ENCODE measurements around the gene C16orf90. TPM values are rescaled to one million over a fixed set of nuclear protein-coding genes. Genes with fewer than 3 reads are reported as not detected.

C16orf90 gene
- total RNA-seq, 1 experiment from 2014 or later, result not detected

DNA sequence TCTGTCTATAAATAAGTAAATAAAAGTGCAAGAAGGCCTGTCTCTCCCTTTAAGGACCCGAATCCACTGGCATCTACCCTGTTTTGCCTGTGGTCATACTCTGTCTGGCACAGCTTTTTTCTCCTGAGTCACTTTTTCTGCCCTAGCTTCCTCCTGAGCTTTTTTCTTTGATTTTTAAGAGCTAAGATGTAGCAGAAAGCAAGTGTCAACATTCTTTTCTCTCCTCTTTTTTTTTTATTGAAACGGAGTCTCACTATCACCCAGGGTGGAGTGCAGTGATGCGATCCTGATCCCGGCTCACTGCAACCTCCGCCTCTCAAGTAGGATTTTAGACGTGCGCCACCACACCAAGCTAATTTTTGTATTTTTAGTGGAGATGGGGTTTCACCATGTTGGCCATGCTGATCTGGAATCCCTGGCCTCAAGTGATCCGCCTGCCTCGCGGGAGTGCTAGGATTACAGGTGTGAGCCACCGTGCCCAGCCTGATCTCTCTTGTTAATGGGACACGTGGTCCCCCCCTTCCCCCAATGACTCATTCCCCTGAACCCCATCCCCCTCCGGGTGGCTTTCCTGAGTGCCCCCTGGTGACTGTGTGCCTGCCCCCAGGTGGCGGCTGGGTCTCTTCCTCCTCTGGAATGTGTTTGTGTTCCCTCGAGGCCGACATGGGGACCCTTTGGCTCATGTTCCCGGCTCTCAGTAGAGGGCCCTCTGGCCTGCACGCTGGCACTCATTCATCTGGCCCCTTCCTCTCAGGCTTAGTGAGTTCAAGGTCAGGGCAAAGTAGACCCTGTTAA lies 14.2 kb downstream of the C16orf90 start:
- POLR2A ChIA-PET (ENCODE audit: unreplicated experiment), result no interaction called here
- Histone ChIP-seq H3K9me2 (replicated peaks; ENCODE audit: low read length) (no peaks in the 10 kb centered on the region), H3K4me3 (ENCODE audit: low read length) (no peak overlapping the region), H3K4me2 (ENCODE audit: low read length) (no peak overlapping the region), H3K4me1 (ENCODE audit: insufficient read depth, low read length) (no peaks in the 10 kb centered on the region), H3K79me2 (ENCODE audit: low read length) (0 out of 2 replicates have a peak, but pooled peaks cover 3% of the 10 kb centered on the region), H3K27me3 (ENCODE audit: low read length) (no peaks in the 10 kb centered on the region), H4K20me1 (ENCODE audit: low read length) (no peaks in the 10 kb centered on the region), H3K9ac (ENCODE audit: low read length) (no peak overlapping the region), H3K36me3 (ENCODE audit: low read depth, low read length) (no peaks in the 10 kb centered on the region; the same call in 1 of the 2 replicates), H3K27ac (ENCODE audit: low read length) (no peak overlapping the region), H2AFZ (ENCODE audit: low read length) (no peak overlapping the region), H3K9me3 (ENCODE audit: low read length) (no peaks in the 10 kb centered on the region), H3F3A (ENCODE audit: low read length, unreplicated experiment) (no peaks in the 10 kb centered on the region)
- DNase-seq (no peak), ATAC-seq (no peak)
- TF ChIP-seq, protein P1, sequence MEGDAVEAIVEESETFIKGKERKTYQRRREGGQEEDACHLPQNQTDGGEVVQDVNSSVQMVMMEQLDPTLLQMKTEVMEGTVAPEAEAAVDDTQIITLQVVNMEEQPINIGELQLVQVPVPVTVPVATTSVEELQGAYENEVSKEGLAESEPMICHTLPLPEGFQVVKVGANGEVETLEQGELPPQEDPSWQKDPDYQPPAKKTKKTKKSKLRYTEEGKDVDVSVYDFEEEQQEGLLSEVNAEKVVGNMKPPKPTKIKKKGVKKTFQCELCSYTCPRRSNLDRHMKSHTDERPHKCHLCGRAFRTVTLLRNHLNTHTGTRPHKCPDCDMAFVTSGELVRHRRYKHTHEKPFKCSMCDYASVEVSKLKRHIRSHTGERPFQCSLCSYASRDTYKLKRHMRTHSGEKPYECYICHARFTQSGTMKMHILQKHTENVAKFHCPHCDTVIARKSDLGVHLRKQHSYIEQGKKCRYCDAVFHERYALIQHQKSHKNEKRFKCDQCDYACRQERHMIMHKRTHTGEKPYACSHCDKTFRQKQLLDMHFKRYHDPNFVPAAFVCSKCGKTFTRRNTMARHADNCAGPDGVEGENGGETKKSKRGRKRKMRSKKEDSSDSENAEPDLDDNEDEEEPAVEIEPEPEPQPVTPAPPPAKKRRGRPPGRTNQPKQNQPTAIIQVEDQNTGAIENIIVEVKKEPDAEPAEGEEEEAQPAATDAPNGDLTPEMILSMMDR (conservative IDR thresholded peaks at IDR 0.05; ENCODE audit: low read depth, low read length), result no peak
- no peak for TF ChIP-seq EZH2 (IDR thresholded peaks at IDR 0.05; ENCODE audit: low read length, unreplicated experiment)
- TF ChIP-seq EZH2phosphoT487 (IDR thresholded peaks at IDR 0.05; ENCODE audit: borderline replicate concordance, low read length), result no peak
- CTCF ChIA-PET, result no interaction called here
- intact Hi-C loops (cut with micrococcal nuclease), result no loop called here
- BruUV-seq (replicated peaks), result no TSS peak

DNA sequence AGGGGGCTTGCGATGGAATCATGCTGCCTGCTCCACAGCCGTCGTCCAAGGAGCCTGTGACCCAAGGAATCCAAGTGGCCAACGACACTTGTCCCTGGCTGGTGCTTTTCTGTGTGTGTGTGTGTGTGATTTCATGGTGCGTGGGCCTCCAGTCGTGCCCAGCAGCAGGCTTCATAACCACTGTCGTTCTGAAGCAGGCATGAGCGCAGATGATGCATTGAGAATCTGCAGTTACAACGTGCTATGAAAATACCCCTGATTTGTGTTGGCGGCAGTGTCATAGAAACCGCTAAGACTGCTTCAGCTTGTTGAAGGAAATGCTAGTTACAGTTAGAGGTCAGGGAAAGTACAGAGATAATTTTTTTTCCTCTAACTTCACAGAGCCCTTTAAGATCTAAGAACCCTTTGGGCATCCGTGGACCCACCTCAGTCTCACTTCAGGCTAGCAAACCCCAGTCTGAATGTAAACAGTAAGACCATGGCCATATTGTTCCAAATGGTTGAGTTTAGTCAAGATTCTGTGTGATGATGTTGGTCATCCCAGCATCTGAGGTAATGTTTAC lies 15.6 kb downstream of the C16orf90 start:
- no peak for DNase-seq
- H3K36me3 ChIP-seq (ENCODE audit: low read depth, low read length), result no peaks in the 10 kb centered on the region; the same call in 1 of the 2 replicates
- ChIA-PET POLR2A (ENCODE audit: unreplicated experiment) (no interaction called here), CTCF (no interaction called here)
- TF ChIP-seq EZH2 (IDR thresholded peaks at IDR 0.05; ENCODE audit: low read length, unreplicated experiment), result no peak
- no peak for TF ChIP-seq EZH2phosphoT487 (IDR thresholded peaks at IDR 0.05; ENCODE audit: borderline replicate concordance, low read length)
- TF ChIP-seq, protein P1 (conservative IDR thresholded peaks at IDR 0.05; ENCODE audit: low read depth, low read length), result no peak
- H3F3A ChIP-seq (ENCODE audit: low read length, unreplicated experiment), result no peaks in the 10 kb centered on the region
- H3K9ac ChIP-seq (ENCODE audit: low read length), result no peak overlapping the region
- no peak for ATAC-seq
- no peak overlapping the region for H3K27ac ChIP-seq (ENCODE audit: low read length)
- H3K9me3 ChIP-seq (ENCODE audit: low read length), result no peaks in the 10 kb centered on the region
- H3K9me2 ChIP-seq (replicated peaks; ENCODE audit: low read length), result no peaks in the 10 kb centered on the region
- intact Hi-C loops (cut with micrococcal nuclease), result no loop called here
- no TSS peak for BruUV-seq (replicated peaks)
- no peak overlapping the region for H2AFZ ChIP-seq (ENCODE audit: low read length)
- H3K4me3 ChIP-seq (ENCODE audit: low read length), result no peak overlapping the region
- no peak overlapping the region for H3K4me2 ChIP-seq (ENCODE audit: low read length)
- no peaks in the 10 kb centered on the region for H3K4me1 ChIP-seq (ENCODE audit: insufficient read depth, low read length)
- H4K20me1 ChIP-seq (ENCODE audit: low read length), result no peaks in the 10 kb centered on the region
- H3K79me2 ChIP-seq (ENCODE audit: low read length), result peaks cover 3% of the 10 kb centered on the region; the same call in 1 of the 2 replicates
- H3K27me3 ChIP-seq (ENCODE audit: low read length), result no peaks in the 10 kb centered on the region

All from PC-3 (cell line).